GM12891 (cell line): ENCODE data around the gene STAB2.

Experiments used
- PAX5 ChIP-seq: IDR thresholded peaks from 2 replicates; pipeline ENCODE4 v1.6.1; 2011; ENCODE audit warnings: low read length, moderate library complexity, mild to moderate bottlenecking; ENCODE audit not compliant: insufficient read depth, severe bottlenecking
- POLR2A ChIP-seq: IDR thresholded peaks from 2 replicates; pipeline ENCODE4 v1.6.1; 2011; ENCODE audit warnings: low read depth, low read length, control low read depth
- POLR2AphosphoS5 ChIP-seq: IDR thresholded peaks from 2 replicates; pipeline ENCODE4 v1.6.1; 2011; ENCODE audit warnings: low read depth, low read length, control low read depth

- TF ChIP-seq POLR2AphosphoS5 (no peak), POLR2A (no peak), PAX5 (no peak)
Measured at GRCh38 chr12:103627189-103627855, 40.2 kb downstream of the STAB2 start.
